Gastroesophageal sphincter (tissue), 3 donors: ENCODE measurements around the gene IER3IP1.
"Not testable (repeated sequence)": the region's sequence is repeated elsewhere in the genome, so short reads cannot be mapped to it uniquely, and the experiment has no call there.

Experiments
- EP300 ChIP-seq: sonication (generic); formaldehyde crosslinking; IDR thresholded peaks from one replicate; pipeline ENCODE4 v1.6.1; 2017; ENCODE audit warnings: antibody characterized with exemption, mild to moderate bottlenecking
- POLR2A ChIP-seq, 2 donors: fragments of 450-650 bp; IDR thresholded peaks; one replicate each; pipeline ENCODE4 v1.6.1; 2017; ENCODE audit warnings: antibody characterized with exemption in 2 of 2, mild to moderate bottlenecking in 2 of 2, moderate library complexity in 1 of 2
- POLR2AphosphoS5 ChIP-seq: sonication (generic); formaldehyde crosslinking; IDR thresholded peaks from one replicate; pipeline ENCODE4 v1.6.1; 2017; ENCODE audit warnings: antibody characterized with exemption
- TF ChIP-seq, protein P1 (sequence below), 4 experiments: fragments of 200-600 bp in 2 of 4; fragments of 450-650 bp in 2 of 4; sonication (generic) in 1 of 4; IDR thresholded peaks; one replicate each; pipeline ENCODE4 v1.5.1; 2017 to 2019; ENCODE audit warnings: antibody characterized with exemption in 4 of 4, mild to moderate bottlenecking in 2 of 4, moderate library complexity in 2 of 4

DNA sequence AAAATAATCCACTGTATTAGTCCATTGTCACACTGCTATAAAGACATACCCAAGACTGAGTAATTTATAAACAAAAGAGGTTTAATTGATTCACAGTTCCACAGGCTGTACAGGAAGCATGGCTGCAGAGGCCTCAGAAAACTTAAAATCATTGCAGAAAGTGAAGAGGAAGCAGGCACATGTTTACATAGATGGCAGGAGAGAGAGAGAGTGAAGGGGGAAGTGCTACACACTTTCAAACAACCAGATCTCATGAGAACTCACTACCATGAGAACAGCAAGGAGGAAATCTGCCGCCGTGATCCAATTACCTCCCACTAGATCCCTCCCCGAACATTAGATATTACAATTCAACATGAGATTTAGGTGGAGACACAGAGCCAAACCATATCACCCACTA is 19.8 kb upstream of the IER3IP1 start:
- TF ChIP-seq, protein P1, sequence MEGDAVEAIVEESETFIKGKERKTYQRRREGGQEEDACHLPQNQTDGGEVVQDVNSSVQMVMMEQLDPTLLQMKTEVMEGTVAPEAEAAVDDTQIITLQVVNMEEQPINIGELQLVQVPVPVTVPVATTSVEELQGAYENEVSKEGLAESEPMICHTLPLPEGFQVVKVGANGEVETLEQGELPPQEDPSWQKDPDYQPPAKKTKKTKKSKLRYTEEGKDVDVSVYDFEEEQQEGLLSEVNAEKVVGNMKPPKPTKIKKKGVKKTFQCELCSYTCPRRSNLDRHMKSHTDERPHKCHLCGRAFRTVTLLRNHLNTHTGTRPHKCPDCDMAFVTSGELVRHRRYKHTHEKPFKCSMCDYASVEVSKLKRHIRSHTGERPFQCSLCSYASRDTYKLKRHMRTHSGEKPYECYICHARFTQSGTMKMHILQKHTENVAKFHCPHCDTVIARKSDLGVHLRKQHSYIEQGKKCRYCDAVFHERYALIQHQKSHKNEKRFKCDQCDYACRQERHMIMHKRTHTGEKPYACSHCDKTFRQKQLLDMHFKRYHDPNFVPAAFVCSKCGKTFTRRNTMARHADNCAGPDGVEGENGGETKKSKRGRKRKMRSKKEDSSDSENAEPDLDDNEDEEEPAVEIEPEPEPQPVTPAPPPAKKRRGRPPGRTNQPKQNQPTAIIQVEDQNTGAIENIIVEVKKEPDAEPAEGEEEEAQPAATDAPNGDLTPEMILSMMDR (IDR thresholded peaks at IDR 0.05), result not testable (repeated sequence)
- TF ChIP-seq POLR2AphosphoS5; EP300; POLR2A (IDR thresholded peaks at IDR 0.05): not testable (repeated sequence)
